Measurements from ENCODE around the gene THUMPD1.

GRCh38 chr16:20711277-20711911, 30.2 kb downstream of the THUMPD1 start:
- no peak for TF ChIP-seq CTCF (IDR thresholded peaks at IDR 0.05)
- peak; percentile 48 for TF ChIP-seq POLR2AphosphoS5 (IDR thresholded peaks at IDR 0.05)
- no peak for TF ChIP-seq POLR2A (IDR thresholded peaks at IDR 0.05)
- no peak for TF ChIP-seq EP300 (IDR thresholded peaks at IDR 0.05)
